HCT116 (cell line): ENCODE data around the gene LSM2. TPM values are rescaled to one million over a fixed set of nuclear protein-coding genes. Genes with fewer than 3 reads are reported as not detected.
"Not testable (repeated sequence)": the region's sequence is repeated elsewhere in the genome, so short reads cannot be mapped to it uniquely, and the experiment has no call there.

Experiments used
- ATAC-seq: fragments of 200-7000 bp; cut with Tn5 transposase; 2 replicates; pipeline ENCODE4 v1.9.1; 2020; ENCODE audit warnings: mild to moderate bottlenecking, moderate library complexity
- BruUV-seq: library from RNA; stranded (reverse); fragments of 400-500 nt; replicated peaks from 2 replicates; lab custom pipeline; 2021; lab: Mats Ljungman, UMichigan
- CTCF ChIA-PET: fragments of 300-600 bp; sonication (Branson Sonifier 250); formaldehyde crosslinking; loops from one replicate; lab custom pipeline; 2021; ENCODE audit warnings: antibody characterized with exemption; lab: Charles Lee
- POLR2A ChIA-PET: fragments of 300-600, 350-600 bp; sonication (Branson Sonifier 250); formaldehyde crosslinking; loops from one replicate; lab custom pipeline; 2021; ENCODE audit warnings: antibody characterized with exemption; lab: Charles Lee
- RAD21 ChIA-PET, 2 experiments: fragments of 300-600 bp; sonication (Branson Sonifier 250); formaldehyde crosslinking; loops; one replicate each; lab custom pipeline; 2023; ENCODE audit warnings: low total read pairs in 2 of 2; ENCODE audit not compliant: uncharacterized antibody in 2 of 2, unreplicated experiment in 2 of 2, low non-redundant PET in 1 of 2; lab: Charles Lee
- DNase-seq: peaks from one replicate; pipeline ENCODE4 v3.0.0-alpha.2; 2010; ENCODE audit warnings: low read depth, low spot score
- H2AFZ ChIP-seq: fragments of 200-600 bp; shearing (Covaris generic), sonication (generic); 2 replicates; pipeline ENCODE4 v1.6.1; 2017; ENCODE audit warnings: low read depth, mixed run types, mixed read lengths, antibody characterized with exemption, low read length; ENCODE audit not compliant: poor library complexity, severe bottlenecking
- H3K27ac ChIP-seq: 2 replicates; pipeline ENCODE4 v1.5.1; 2012; ENCODE audit warnings: low read depth, low read length
- H3K27me3 ChIP-seq: fragments of 200-600 bp; sonication (generic); 2 replicates; pipeline ENCODE4 v1.6.1; 2016; ENCODE audit warnings: mixed run types, low read length, mixed read lengths; ENCODE audit not compliant: insufficient read depth
- H3K36me3 ChIP-seq, 2 experiments: fragments of 200-500 bp in 1 of 2; fragments of 200-600 bp in 1 of 2; sonication (Bioruptor generic) in 1 of 2; sonication (generic) in 1 of 2; 2 replicates each; pipeline versions ENCODE4 v1.5.1 to v1.6.1; 2014 to 2016; ENCODE audit warnings: low read length in 2 of 2, inconsistent platforms in 1 of 2, mixed read lengths in 1 of 2, mixed run types in 1 of 2; ENCODE audit not compliant: insufficient read depth in 2 of 2, control insufficient read depth in 1 of 2
- H3K4me1 ChIP-seq, 2 experiments: fragments of 200-600 bp in 1 of 2; sonication (generic) in 1 of 2; 2 replicates each; pipeline versions ENCODE4 v1.5.1 to v1.6.1; 2012 to 2017; ENCODE audit warnings: low read length in 2 of 2, inconsistent platforms in 1 of 2, mild to moderate bottlenecking in 1 of 2, mixed read lengths in 1 of 2, mixed run types in 1 of 2, moderate library complexity in 1 of 2; ENCODE audit not compliant: insufficient read depth in 2 of 2, control insufficient read depth in 1 of 2
- H3K4me2 ChIP-seq: fragments of 200-600 bp; sonication (generic); 2 replicates; pipeline ENCODE4 v1.6.1; 2017; ENCODE audit warnings: mixed run types, low read length, mixed read lengths
- H3K4me3 ChIP-seq, 2 experiments: fragments of 200-600 bp in 1 of 2; sonication (generic) in 1 of 2; replicated peaks in 1 of 2; 2 replicates each; pipeline ENCODE4 v1.5.1; 2011 to 2016; ENCODE audit warnings: low read length in 2 of 2, control low read depth in 1 of 2, low read depth in 1 of 2, mild to moderate bottlenecking in 1 of 2, mixed read lengths in 1 of 2, mixed run types in 1 of 2
- H3K79me2 ChIP-seq: fragments of 200-600 bp; sonication (generic); 2 replicates; pipeline ENCODE4 v1.6.1; 2017; ENCODE audit warnings: mild to moderate bottlenecking, mixed run types, low read length, moderate library complexity, mixed read lengths; ENCODE audit not compliant: insufficient read depth
- H3K9ac ChIP-seq: fragments of 200-600 bp; sonication (generic); 2 replicates; pipeline ENCODE4 v1.6.1; 2016; ENCODE audit warnings: low read length, mixed read lengths
- H3K9me2 ChIP-seq: fragments of 200-600 bp; sonication (generic), shearing (Covaris generic); 2 replicates; pipeline ENCODE4 v1.6.1; 2017; ENCODE audit warnings: mixed run types, mild to moderate bottlenecking, moderate library complexity; ENCODE audit not compliant: insufficient read depth
- H3K9me3 ChIP-seq, 2 experiments: fragments of 200-500 bp in 1 of 2; fragments of 200-600 bp in 1 of 2; sonication (Bioruptor generic) in 1 of 2; sonication (generic) in 1 of 2; 2 replicates each; pipeline ENCODE4 v1.6.1; 2014 to 2017; ENCODE audit warnings: low read length in 2 of 2, mixed read lengths in 2 of 2, inconsistent platforms in 1 of 2, low read depth in 1 of 2, mild to moderate bottlenecking in 1 of 2, mixed run types in 1 of 2, moderate library complexity in 1 of 2; ENCODE audit not compliant: control insufficient read depth in 1 of 2, insufficient read depth in 1 of 2
- H4K20me1 ChIP-seq: fragments of 200-600 bp; sonication (generic), shearing (Covaris generic); 2 replicates; pipeline ENCODE4 v1.6.1; 2017; ENCODE audit warnings: mixed run types, mild to moderate bottlenecking, moderate library complexity; ENCODE audit not compliant: insufficient read depth
- CEBPB ChIP-seq: IDR thresholded peaks from 2 replicates; pipeline ENCODE4 v1.6.1; 2012; ENCODE audit warnings: low read depth
- POLR2A ChIP-seq: IDR thresholded peaks from 2 replicates; pipeline ENCODE4 v1.7.0; 2011; ENCODE audit warnings: borderline replicate concordance; ENCODE audit not compliant: insufficient read depth, insufficient read length; ENCODE audit errors: extremely low read depth
- POLR2AphosphoS5 ChIP-seq: IDR thresholded peaks from 2 replicates; pipeline ENCODE4 v1.6.1; 2011; ENCODE audit warnings: mild to moderate bottlenecking, low read depth, low read length, moderate library complexity
- SP1 ChIP-seq: IDR thresholded peaks from 2 replicates; pipeline ENCODE4 v1.6.1; 2012; ENCODE audit warnings: low read depth
- SRF ChIP-seq: IDR thresholded peaks from 2 replicates; pipeline ENCODE4 v1.6.1; 2012; ENCODE audit warnings: low read depth
- YY1 ChIP-seq: IDR thresholded peaks from 2 replicates; pipeline ENCODE4 v1.6.1; 2011; ENCODE audit warnings: low read length, low read depth, moderate library complexity, mild to moderate bottlenecking; ENCODE audit not compliant: insufficient replicate concordance; ENCODE audit errors: extremely low read depth
- ZBTB33 ChIP-seq: IDR thresholded peaks from 2 replicates; pipeline ENCODE4 v1.6.1; 2011; ENCODE audit warnings: mild to moderate bottlenecking, low read length, moderate library complexity; ENCODE audit not compliant: insufficient replicate concordance; ENCODE audit errors: extremely low read depth
- ZNF274 ChIP-seq: fragments of 200-500 bp; sonication (Bioruptor generic); IDR thresholded peaks from 2 replicates; pipeline ENCODE4 v1.6.1; 2014; ENCODE audit warnings: mild to moderate bottlenecking, low read depth, low read length, inconsistent platforms
- intact Hi-C: fragments of 100-400 bp; cut with micrococcal nuclease; formaldehyde crosslinking; loops from 2 replicates; pipeline ENCODE4 v1.10.0; 2022
- total RNA-seq: library from RNA; stranded (reverse); gene quantifications from one replicate; pipeline ENCODE4 v1.2.1, GENCODE V29; 2021; ENCODE audit not compliant: unreplicated experiment
- TF ChIP-seq, protein P1 (sequence below): IDR thresholded peaks from 2 replicates; pipeline ENCODE4 v1.6.1; 2012; ENCODE audit warnings: low read depth
- TF ChIP-seq, protein P2 (sequence below): IDR thresholded peaks from 2 replicates; pipeline ENCODE4 v1.6.1; 2012

LSM2 gene
- total RNA-seq, 1 experiment from 2014 or later, result 89.7 TPM

GRCh38 chr6:31817133-31817928 is 10.6 kb upstream of the LSM2 start:
- H3K36me3 ChIP-seq, RAD21 ChIA-PET, H3K27ac ChIP-seq, H3K27me3 ChIP-seq, H2AFZ ChIP-seq, POLR2A ChIA-PET, DNase-seq, intact Hi-C loops, H4K20me1 ChIP-seq, BruUV-seq, ATAC-seq, H3K79me2 ChIP-seq, H3K9ac ChIP-seq, H3K9me3 ChIP-seq, H3K4me2 ChIP-seq, H3K9me2 ChIP-seq: not testable (repeated sequence)
- Histone ChIP-seq H3K4me3 (peak overlapping the region in 1 of 2 experiments; percentile 26; a peak in 2 of 4 replicates), H3K4me1 (peaks cover 46 to 47% of the 10 kb centered on the region in 2 experiments)
- CTCF ChIA-PET, result interaction anchor here (0.6 kb wide), 1 partner anchor 42 kb away, joined by 3 read pairs; no protein-coding TSS in a partner anchor

DNA sequence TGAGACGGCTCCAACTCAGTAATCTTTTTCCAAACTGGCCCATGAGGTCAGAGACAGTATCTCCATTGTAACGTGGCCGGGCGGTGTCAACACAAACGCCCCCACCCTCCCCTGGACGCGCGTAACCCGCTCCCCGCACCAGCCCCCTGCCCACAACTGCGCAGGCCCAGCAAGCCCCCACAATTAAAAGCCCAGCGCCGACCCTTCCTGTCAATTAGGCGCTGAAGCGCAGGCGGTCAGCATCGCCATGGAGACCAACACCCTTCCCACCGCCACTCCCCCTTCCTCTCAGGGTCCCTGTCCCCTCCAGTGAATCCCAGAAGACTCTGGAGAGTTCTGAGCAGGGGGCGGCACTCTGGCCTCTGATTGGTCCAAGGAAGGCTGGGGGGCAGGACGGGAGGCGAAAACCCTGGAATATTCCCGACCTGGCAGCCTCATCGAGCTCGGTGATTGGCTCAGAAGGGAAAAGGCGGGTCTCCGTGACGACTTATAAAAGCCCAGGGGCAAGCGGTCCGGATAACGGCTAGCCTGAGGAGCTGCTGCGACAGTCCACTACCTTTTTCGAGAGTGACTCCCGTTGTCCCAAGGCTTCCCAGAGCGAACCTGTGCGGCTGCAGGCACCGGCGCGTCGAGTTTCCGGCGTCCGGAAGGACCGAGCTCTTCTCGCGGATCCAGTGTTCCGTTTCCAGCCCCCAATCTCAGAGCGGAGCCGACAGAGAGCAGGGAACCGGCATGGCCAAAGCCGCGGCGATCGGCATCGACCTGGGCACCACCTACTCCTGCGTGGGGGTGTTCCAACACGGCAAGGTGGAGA is 8.5 kb upstream of the LSM2 start, which contains the start of the genes HSPA1A and HSPA1L:
TSS of gene HSPA1A (plus strand) at position 519 of the 814 bp plus-strand sequence. CDS start at position 733, 214 bp downstream.
TSS of gene HSPA1L (minus strand) at position 259 of the 814 bp plus-strand sequence. CDS start 3,311 bp downstream, outside the sequence.
- DNase-seq (no peak), ATAC-seq (no peak)
- Histone ChIP-seq H3K27ac (peak within 1 kb of the TSS; percentile 81), H3K4me2 (peak within 1 kb of the TSS; percentile 79), H3K4me3 (peak within 1 kb of the TSS; percentile 32 to 54), H3K27me3 (no peaks in the 10 kb centered on the region), H4K20me1 (no peaks in the 10 kb centered on the region), H3K4me1 (peaks cover 29 to 33% of the 10 kb centered on the region in 2 experiments), H2AFZ (peak within 1 kb of the TSS; percentile 57), H3K36me3 (no peaks in the 10 kb centered on the region), H3K9ac (peak within 1 kb of the TSS; percentile 67), H3K9me2 (no peaks in the 10 kb centered on the region), H3K9me3 (peaks cover 0 to 5% of the 10 kb centered on the region in 2 experiments; a peak in 1 of 4 replicates), H3K79me2 (no peaks in the 10 kb centered on the region)
- RAD21 ChIA-PET, result no interaction called here
- CTCF ChIA-PET, result interaction anchor here (0.6 to 0.9 kb wide), 2 partner anchors 749 to 1023 kb away, joined by 3 to 4 read pairs; partner anchors contain the start of gene TAP2
- intact Hi-C loops, result no loop called here
- TF ChIP-seq, protein P1, sequence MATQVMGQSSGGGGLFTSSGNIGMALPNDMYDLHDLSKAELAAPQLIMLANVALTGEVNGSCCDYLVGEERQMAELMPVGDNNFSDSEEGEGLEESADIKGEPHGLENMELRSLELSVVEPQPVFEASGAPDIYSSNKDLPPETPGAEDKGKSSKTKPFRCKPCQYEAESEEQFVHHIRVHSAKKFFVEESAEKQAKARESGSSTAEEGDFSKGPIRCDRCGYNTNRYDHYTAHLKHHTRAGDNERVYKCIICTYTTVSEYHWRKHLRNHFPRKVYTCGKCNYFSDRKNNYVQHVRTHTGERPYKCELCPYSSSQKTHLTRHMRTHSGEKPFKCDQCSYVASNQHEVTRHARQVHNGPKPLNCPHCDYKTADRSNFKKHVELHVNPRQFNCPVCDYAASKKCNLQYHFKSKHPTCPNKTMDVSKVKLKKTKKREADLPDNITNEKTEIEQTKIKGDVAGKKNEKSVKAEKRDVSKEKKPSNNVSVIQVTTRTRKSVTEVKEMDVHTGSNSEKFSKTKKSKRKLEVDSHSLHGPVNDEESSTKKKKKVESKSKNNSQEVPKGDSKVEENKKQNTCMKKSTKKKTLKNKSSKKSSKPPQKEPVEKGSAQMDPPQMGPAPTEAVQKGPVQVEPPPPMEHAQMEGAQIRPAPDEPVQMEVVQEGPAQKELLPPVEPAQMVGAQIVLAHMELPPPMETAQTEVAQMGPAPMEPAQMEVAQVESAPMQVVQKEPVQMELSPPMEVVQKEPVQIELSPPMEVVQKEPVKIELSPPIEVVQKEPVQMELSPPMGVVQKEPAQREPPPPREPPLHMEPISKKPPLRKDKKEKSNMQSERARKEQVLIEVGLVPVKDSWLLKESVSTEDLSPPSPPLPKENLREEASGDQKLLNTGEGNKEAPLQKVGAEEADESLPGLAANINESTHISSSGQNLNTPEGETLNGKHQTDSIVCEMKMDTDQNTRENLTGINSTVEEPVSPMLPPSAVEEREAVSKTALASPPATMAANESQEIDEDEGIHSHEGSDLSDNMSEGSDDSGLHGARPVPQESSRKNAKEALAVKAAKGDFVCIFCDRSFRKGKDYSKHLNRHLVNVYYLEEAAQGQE, result no peak
- TF ChIP-seq POLR2AphosphoS5, result no peak
- TF ChIP-seq ZNF274, result no peak
- no peak for TF ChIP-seq YY1
- TF ChIP-seq CEBPB, result no peak
- no peak for TF ChIP-seq POLR2A
- no peak for TF ChIP-seq SRF
- no peak for TF ChIP-seq ZBTB33
- no peak for TF ChIP-seq SP1
- TF ChIP-seq, protein P2, sequence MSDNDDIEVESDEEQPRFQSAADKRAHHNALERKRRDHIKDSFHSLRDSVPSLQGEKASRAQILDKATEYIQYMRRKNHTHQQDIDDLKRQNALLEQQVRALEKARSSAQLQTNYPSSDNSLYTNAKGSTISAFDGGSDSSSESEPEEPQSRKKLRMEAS, result no peak
- no TSS peak for BruUV-seq
- POLR2A ChIA-PET, result interaction anchor here (0.9 to 3.3 kb wide), 3 partner anchors 12 to 112 kb away, joined by 3 to 24 read pairs (median 4); partner anchors contain the start of genes ABHD16A and HSPA1B
